AG09319 (cell line): ENCODE measurements around the gene KRT7.
"Not testable (repeated sequence)": the region's sequence is repeated elsewhere in the genome, so short reads cannot be mapped to it uniquely, and the experiment has no call there.

Experiments
- DNase-seq: peaks from one replicate; pipeline ENCODE4 v3.0.0-alpha.2; 2010; ENCODE audit warnings: low read depth; ENCODE audit errors: extremely low read depth
- CTCF ChIP-seq: IDR thresholded peaks from 2 replicates; pipeline ENCODE4 v1.5.1; 2011; ENCODE audit warnings: low read depth, mild to moderate bottlenecking, inconsistent platforms, low read length, moderate library complexity

The KRT7 gene

GRCh38 chr12:52238916-52239646, 6.0 kb downstream of the KRT7 start:
- no peak for TF ChIP-seq CTCF
- DNase-seq: no peak

- no peak for TF ChIP-seq CTCF
- no peak for DNase-seq
These were observed 6.7 kb downstream of the KRT7 start for GRCh38 chr12:52239767-52240166.

- DNase-seq: not testable (repeated sequence)
These were observed 7.2 kb downstream of the KRT7 start for GRCh38 chr12:52240247-52240646.

GRCh38 chr12:52241205-52241842, 8.3 kb downstream of the KRT7 start:
- TF ChIP-seq CTCF: no peak

GRCh38 chr12:52242442-52243258, 9.6 kb downstream of the KRT7 start:
- no peak for DNase-seq
- TF ChIP-seq CTCF: no peak

More at GRCh38 chr12:52241205-52241842, 8.3 kb downstream of the KRT7 start:
- no peak for DNase-seq

- no peak for TF ChIP-seq CTCF
- peak; percentile 31 for DNase-seq
These were observed 10.3 kb downstream of the KRT7 start for GRCh38 chr12:52243259-52243855.

- DNase-seq: peak; percentile 85
- TF ChIP-seq CTCF: no peak
These were observed 11.0 kb downstream of the KRT7 start for GRCh38 chr12:52243856-52244614.
